WERI-Rb-1 (cell line): Measurements from ENCODE around the gene KCNC1.

Source experiments
- DNase-seq: peaks from one replicate; pipeline ENCODE4 v3.0.0-alpha.2; 2020
- H3K27ac ChIP-seq: fragments of 250-450 bp; sonication (Bioruptor Pico); 2 replicates; pipeline ENCODE4 v1.5.1; 2020; ENCODE audit warnings: mild to moderate bottlenecking, moderate library complexity
- H3K27me3 ChIP-seq: fragments of 250-450 bp; sonication (Bioruptor Pico); 2 replicates; pipeline ENCODE4 v1.5.1; 2021; ENCODE audit warnings: mild to moderate bottlenecking, low read depth, moderate library complexity; ENCODE audit not compliant: insufficient read depth, severe bottlenecking
- H3K36me3 ChIP-seq: fragments of 250-450 bp; sonication (Bioruptor Pico); 2 replicates; pipeline ENCODE4 v1.5.1; 2020; ENCODE audit warnings: mild to moderate bottlenecking, moderate library complexity
- H3K4me3 ChIP-seq: 2 replicates; pipeline ENCODE4 v1.5.1; 2011; ENCODE audit warnings: low read depth, mild to moderate bottlenecking, control low read depth, low read length
- H3K9me3 ChIP-seq: fragments of 250-450 bp; sonication (Bioruptor Pico); 2 replicates; pipeline ENCODE4 v1.5.1; 2021; ENCODE audit warnings: mild to moderate bottlenecking, moderate library complexity; ENCODE audit not compliant: severe bottlenecking
- TF ChIP-seq, protein P1 (sequence below): IDR thresholded peaks from 2 replicates; pipeline ENCODE4 v1.5.1; 2011; ENCODE audit warnings: low read depth, mild to moderate bottlenecking, control low read depth, inconsistent platforms, low read length

KCNC1 gene

DNA sequence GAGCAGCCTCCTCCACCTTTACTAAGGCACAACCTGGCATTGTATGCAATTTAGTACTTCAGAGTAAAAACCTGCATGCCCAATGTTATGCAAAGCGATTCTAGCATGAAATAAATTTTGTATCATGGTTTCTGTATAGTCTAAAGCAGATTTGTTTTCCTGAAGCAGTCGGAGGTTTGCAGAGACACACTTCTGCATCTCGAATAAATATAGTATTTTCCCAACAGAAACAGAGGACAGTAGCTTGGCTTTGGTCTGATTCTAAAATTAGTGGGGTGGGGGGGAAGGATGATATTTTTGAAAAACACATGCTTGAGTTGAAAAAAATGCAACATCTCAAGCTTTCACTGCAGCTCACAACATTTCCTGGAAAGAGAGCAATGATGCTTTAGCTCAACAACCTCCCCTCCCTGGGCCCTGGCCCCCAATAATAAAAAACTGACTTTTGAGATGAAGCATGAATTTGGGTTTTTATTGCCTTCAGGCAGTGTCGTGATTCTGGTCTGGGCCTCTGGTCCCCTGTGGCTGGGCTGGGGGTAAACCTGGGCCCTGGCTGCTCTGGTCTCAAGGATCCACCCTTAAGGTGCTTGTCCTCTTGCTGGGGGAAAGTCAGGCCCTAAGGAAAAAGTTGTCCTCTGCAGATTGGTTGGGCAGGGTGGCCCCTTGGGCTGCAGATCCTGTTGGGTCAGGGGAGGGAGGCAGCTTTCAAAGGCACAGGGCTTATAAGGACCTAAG, 48.2 kb downstream of the KCNC1 start:
- no peak for DNase-seq
- no peak overlapping the region for H3K4me3 ChIP-seq
- H3K36me3 ChIP-seq: peaks cover 3% of the 10 kb centered on the region; the same call in 1 of the 2 replicates
- H3K27me3 ChIP-seq: no peaks in the 10 kb centered on the region
- no peak overlapping the region for H3K27ac ChIP-seq
- H3K9me3 ChIP-seq: no peaks in the 10 kb centered on the region
- TF ChIP-seq, protein P1, sequence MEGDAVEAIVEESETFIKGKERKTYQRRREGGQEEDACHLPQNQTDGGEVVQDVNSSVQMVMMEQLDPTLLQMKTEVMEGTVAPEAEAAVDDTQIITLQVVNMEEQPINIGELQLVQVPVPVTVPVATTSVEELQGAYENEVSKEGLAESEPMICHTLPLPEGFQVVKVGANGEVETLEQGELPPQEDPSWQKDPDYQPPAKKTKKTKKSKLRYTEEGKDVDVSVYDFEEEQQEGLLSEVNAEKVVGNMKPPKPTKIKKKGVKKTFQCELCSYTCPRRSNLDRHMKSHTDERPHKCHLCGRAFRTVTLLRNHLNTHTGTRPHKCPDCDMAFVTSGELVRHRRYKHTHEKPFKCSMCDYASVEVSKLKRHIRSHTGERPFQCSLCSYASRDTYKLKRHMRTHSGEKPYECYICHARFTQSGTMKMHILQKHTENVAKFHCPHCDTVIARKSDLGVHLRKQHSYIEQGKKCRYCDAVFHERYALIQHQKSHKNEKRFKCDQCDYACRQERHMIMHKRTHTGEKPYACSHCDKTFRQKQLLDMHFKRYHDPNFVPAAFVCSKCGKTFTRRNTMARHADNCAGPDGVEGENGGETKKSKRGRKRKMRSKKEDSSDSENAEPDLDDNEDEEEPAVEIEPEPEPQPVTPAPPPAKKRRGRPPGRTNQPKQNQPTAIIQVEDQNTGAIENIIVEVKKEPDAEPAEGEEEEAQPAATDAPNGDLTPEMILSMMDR: no peak

DNA sequence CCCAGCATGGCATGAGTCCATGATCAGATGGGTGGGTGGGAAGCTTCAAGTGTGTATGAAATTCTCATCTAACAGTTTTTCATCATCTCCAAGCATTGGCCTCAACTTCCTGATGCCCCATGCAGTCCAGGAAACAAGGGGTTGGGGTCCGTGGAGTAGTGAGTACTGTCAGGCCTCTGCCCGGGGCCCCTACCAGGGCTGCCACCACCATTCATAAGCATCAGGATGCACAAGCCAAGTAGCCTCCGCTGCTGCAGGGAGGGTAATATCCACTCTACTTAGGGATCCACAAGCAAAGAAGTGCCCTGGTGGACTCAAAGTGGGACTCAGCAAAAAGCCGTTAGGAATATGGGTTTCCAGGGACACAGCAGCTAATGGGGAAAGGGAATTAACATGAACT, 49.3 kb downstream of the KCNC1 start:
- peaks cover 3% of the 10 kb centered on the region; the same call in 1 of the 2 replicates for H3K36me3 ChIP-seq
- H3K27ac ChIP-seq: no peak overlapping the region
- TF ChIP-seq, protein P1: no peak
- H3K4me3 ChIP-seq: no peak overlapping the region
- no peaks in the 10 kb centered on the region for H3K9me3 ChIP-seq
- no peaks in the 10 kb centered on the region for H3K27me3 ChIP-seq
- DNase-seq: no peak

DNA sequence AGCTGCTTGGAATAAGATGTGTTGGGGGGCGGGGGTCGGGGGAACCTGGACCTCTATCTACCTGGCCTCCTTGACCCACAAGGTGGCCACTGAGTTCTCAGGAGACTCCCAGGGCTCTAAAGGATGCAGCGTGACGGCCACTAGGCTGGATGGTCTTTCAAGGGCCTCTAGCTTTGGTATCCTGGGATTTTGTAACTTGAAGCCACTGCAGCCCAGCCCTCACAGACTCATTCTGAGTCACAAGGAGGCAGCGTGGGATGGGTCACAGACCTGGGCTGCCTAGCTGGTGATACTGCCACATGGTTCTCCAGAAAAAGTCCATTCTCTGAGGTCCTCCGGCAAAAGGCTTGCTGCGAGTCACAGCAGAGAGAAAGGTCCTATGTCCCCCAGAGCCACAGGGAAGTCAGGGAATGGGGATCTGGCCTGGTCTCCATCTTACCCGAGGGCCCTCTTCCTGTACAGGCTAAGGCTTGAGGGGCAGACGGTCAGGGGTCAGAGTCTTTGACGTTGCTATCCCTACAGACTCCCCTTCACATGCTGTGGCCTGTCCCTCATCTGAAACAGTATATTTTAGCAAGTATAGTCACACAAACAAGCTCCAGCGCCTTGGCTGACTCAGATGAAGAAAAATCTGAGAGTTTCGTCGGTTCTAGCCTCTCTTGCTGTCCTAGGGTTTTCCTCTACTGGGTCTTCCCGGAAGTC, 52.4 kb downstream of the KCNC1 start:
- TF ChIP-seq, protein P1: no peak
- Histone ChIP-seq H3K36me3 (peaks cover 3% of the 10 kb centered on the region; the same call in 1 of the 2 replicates), H3K27me3 (no peaks in the 10 kb centered on the region), H3K4me3 (no peak overlapping the region), H3K9me3 (no peaks in the 10 kb centered on the region), H3K27ac (no peak overlapping the region)
- no peak for DNase-seq

DNA sequence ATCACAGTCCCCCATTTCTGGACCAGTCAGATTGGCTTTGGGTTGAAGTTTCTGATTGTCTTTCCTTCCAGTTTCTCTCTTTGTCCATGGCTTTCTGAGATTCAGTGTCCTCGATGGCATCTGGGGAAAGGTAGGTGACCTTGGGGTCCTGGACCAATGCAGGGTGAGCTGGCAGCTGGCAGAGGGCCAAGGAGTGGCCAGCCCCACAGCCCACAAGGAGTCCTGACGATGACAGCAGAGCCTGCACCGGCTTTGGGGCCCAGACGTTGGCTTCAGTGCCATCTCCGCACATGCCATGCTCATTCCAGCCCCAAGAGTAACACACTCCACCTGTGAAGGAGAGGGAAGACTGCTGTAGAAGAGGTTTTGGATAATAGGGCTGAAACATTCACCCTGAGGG, 53.5 kb downstream of the KCNC1 start:
- Histone ChIP-seq H3K27ac (no peak overlapping the region), H3K27me3 (no peaks in the 10 kb centered on the region), H3K36me3 (peaks cover 3% of the 10 kb centered on the region; the same call in 1 of the 2 replicates), H3K4me3 (no peak overlapping the region), H3K9me3 (no peaks in the 10 kb centered on the region)
- TF ChIP-seq, protein P1: no peak
- no peak for DNase-seq

DNA sequence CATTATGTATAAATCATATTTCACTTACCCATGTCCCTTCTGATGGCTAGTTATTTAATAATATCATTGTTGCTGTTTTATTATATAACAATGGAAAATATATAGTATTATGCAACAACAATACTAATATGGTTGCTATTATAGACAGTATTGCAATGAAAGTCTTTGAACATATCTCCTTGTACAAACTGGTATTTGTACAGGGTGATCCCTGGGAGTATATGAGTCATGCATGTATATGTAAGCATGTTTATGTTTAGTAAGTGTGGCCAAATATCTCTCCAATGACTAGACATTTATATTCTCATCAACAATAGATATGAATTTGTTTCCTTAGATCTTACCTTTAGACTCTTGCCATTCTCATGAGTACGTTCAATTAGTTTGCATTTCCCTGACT, 55.9 kb downstream of the KCNC1 start:
- no peak overlapping the region for H3K27ac ChIP-seq
- no peak for DNase-seq
- TF ChIP-seq, protein P1: no peak
- no peaks in the 10 kb centered on the region for H3K27me3 ChIP-seq
- no peak overlapping the region for H3K4me3 ChIP-seq
- H3K9me3 ChIP-seq: no peaks in the 10 kb centered on the region
- peaks cover 3% of the 10 kb centered on the region; the same call in 1 of the 2 replicates for H3K36me3 ChIP-seq
